Astrocyte of the cerebellum (primary cell): ENCODE data around the gene NXPE3.

Experiments
- DNase-seq: peaks from one replicate; pipeline ENCODE4 v3.0.0-alpha.2; 2011; ENCODE audit warnings: low read depth
- H3K4me3 ChIP-seq: 2 replicates; pipeline ENCODE4 v1.5.1; 2011; ENCODE audit warnings: mild to moderate bottlenecking, low read depth, low read length, moderate library complexity
- CTCF ChIP-seq: IDR thresholded peaks from 2 replicates; pipeline ENCODE4 v1.5.1; 2012; ENCODE audit warnings: low read length, low read depth, moderate library complexity, mild to moderate bottlenecking; ENCODE audit errors: missing control alignments
- in situ Hi-C: cut with HindIII; loops from 2 replicates; pipeline ENCODE4 v1.10.0; 2017; ENCODE audit warnings: low sequenced_read_pairs

The NXPE3 gene

GRCh38 chr3:101828691-101829436 is 49.9 kb downstream of the NXPE3 start:
- H3K4me3 ChIP-seq = peak overlapping the region; percentile 46
- in situ Hi-C loops = no loop called here
- DNase-seq = no peak
- no peak for TF ChIP-seq CTCF

- H3K4me3 ChIP-seq = no peak overlapping the region
- TF ChIP-seq CTCF = no peak
- no peak for DNase-seq
- in situ Hi-C loops = no loop called here
These were observed 50.4 kb downstream of the NXPE3 start for GRCh38 chr3:101829437-101829830.

- no peak for TF ChIP-seq CTCF
- DNase-seq = no peak
- in situ Hi-C loops = no loop called here
- H3K4me3 ChIP-seq = no peak overlapping the region
These were observed 50.9 kb downstream of the NXPE3 start for GRCh38 chr3:101829874-101830273.

- no peak for DNase-seq
- H3K4me3 ChIP-seq = no peak overlapping the region
- TF ChIP-seq CTCF = no peak
- in situ Hi-C loops = no loop called here
These were observed 54.5 kb downstream of the NXPE3 start for GRCh38 chr3:101833446-101833974.

GRCh38 chr3:101835676-101836075 is 56.7 kb downstream of the NXPE3 start:
- H3K4me3 ChIP-seq = no peak overlapping the region
- in situ Hi-C loops = no loop called here
- TF ChIP-seq CTCF = no peak
- no peak for DNase-seq

GRCh38 chr3:101836160-101836559 is 57.1 kb downstream of the NXPE3 start:
- H3K4me3 ChIP-seq = no peak overlapping the region
- in situ Hi-C loops = no loop called here
- TF ChIP-seq CTCF = no peak
- no peak for DNase-seq
